Right kidney (tissue), 1 donor: ENCODE data around the gene MUC2.

Source experiments
- DNase-seq: peaks from one replicate; pipeline ENCODE4 v3.0.0-alpha.2; 2016

Gene MUC2

DNA sequence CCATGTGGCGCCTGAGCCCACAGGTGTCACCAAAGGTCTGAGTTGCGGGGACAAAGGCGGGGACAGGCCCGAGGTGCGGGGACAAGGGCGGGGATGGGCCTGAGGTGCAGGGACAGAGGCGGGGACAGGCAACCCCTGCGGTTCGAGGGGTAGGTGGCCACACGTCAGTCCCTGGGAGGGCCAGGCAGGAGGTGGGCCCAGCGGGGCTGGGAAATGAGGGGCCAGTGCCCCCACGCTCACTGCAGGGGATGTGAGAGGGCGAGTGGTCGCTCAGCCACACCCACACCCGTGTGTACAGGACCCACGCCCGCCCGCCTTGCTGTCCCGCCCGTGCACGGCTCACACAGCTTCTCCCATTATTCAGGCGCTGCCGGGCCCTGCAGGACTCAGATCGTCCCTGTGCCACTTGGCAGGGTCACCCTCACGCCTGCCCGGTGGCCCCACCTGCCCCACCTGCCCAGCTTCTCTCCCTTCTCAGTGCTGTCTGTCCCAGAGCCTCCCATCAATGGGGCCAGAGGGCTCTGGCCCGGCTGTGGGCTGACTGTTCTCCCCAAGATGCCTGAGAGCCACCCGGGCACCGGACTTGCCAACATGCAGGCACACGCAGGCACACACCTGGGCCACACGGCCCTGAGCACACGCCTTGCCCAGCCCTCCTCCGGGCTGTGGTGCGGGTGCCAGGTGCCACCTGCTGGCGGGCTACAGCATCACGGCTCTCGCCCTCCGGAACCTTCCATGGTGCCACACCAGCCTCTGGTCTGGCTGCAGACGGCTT lies 23.9 kb upstream of the MUC2 start:
- peak; percentile 77 for DNase-seq

DNA sequence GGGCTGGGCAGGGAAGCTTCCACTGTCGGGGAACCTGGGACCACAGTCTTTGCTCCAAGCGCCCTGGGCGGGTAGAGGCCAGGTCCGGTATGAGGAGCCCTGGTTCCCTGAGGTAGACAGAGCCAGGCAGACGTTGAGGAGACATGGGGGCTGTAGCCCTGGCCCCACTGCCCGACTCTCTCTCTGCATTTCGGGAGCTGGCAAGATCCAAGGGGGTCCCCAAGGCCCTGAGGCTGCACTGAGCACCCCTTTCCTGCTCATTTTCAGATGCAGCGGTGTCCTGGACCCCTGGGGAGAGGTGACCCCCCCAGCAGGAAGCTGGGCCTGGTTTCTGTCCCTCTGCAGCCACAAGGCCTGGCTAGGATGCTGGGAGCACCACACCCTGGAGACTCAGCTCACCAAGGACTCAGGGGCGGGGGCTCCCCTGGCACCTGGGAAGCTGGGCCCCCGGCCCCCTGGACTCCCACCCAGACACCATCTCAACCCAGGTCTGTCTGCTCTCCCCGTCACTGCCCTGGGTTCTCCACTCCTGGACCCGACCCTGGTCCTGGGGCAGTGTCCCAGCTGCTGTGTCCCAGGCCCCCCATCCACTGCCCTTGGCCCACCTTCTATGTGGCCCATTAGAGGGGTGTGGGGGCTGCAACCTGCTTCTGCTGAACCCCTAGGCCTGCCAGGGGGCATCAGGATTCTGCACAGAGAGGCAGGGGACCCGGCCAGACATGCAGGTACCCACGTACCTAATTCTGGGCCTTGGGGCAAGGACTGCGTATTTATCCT lies 23.1 kb upstream of the MUC2 start:
- peak; percentile 5 for DNase-seq

DNA sequence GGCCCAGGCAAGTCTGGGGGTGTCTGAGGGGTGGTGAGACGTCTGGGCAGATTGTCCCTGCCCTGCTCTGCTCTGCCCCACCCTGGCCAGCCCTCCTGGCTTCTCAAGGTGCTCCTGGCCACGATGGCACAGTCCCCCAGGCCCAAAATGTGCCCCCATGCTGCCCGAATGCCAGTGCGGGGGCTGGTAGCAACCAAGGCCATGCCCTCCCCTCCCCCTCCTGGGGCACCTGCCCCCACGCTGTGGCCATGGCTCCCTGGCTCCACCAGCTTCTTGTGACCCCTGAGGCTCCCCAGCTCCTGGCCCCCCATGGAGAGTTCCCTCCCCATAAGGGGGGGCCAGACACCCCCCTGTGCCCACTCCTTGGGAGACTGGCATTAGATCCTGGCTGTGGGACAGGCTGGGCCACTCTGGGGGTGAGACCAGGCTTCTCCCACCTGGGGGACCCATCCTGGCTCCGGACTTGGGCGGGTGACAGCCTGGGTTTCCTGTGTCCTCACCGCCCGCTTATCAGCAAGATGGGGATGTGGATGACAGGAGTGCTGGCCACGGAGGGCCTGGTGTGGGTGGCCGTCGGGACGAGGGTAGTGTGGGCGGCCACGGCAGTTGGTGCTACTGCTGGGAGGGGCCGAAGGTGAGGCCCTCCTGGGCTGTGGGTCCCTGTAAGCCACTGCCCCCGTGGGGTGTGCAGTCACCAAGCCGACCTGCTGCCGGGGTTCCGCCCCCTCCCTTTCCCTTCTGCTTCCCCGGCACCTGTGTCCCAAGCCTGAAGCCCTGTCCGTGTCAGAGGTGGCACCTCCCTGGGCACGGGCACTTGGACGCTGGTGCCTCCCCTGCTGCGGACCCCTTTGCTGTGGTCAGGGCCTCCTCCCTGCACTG lies 22.3 kb upstream of the MUC2 start:
- peak; percentile 12 for DNase-seq

DNA sequence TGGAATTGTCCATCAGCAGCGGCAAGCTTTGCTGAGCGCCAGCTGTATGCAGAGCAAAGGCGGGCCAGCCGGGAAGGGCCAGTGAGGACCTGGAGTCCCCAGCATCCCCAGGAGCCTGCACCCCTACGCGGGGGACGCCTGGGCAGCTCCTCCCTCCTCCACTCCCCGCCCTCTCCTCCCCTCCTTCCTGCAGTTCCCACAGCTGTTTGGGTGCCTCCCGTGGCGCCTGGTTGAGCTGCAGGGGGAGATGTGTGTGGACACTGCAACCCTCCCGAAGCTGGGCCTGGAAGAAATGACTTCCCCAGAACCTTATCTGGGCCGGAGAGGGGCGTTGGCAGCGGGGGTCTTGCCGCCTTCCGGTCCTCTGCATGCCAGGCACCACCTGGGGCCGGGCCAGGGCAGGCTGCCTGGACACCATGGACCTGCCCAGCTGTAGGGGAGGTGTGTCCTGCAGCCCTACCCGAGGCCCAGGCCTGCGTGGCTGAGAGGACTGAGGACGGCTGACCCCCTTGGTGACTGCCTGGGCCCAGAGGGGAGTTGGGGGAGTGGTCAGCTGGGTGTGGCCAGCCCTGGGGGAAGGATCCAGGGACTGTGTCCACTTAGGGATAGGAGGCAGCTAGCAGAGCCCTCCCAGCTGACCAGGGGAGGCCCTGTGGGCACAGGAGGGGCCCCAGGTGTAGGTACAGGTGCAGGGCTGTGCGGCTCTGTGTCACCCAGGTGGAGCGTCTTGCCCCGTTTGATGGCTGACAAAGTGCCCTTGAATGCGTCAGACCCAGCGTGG lies 21.4 kb upstream of the MUC2 start:
- peak; percentile 18 for DNase-seq

DNA sequence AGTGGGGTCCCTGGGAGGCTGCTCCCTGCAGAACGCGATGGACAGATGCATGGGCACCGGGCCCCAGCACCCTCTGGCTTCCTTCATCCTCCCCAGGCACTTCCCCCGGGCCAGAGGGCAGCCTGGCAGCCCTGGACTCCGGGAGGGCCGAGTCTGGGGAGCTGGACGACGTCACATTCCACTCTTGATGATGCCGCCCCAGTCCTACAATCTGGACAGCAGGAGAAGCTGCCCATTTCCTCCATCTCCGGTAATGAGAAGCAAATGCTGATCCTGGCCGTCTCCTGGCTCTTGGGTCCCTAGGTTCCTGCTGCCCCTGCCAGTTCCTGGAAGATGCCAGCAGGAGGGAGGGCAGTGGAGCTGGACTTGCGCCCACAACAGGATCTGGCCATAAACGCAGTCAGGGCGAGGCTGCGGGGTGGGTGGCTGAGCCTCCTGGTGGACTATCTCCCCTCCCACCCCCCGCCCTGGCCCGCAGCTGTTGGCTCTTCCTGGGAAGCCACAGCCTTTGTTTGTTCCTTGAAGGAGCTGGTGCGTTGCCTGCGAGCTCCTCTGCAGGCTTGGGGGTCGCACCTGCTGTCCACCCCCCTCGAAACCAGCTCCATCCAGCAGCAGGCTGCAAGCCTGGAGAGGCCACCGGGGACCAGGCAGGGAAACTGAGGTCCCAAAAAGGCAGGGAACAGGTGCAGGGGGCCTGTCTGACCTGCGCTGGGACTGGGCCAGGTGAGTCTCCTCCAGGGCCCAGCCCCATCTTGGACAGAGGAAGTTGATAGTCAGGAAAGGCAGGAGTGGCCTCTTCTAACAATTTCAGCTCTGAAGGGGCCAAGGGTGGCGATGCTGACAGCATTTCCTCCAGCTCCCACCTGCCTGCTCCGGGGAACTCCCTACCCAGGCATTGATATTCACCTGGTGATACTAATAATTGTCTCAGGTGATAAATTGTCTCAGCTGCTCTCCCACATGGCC lies 20.2 kb upstream of the MUC2 start:
- DNase-seq: peak; percentile 21

DNA sequence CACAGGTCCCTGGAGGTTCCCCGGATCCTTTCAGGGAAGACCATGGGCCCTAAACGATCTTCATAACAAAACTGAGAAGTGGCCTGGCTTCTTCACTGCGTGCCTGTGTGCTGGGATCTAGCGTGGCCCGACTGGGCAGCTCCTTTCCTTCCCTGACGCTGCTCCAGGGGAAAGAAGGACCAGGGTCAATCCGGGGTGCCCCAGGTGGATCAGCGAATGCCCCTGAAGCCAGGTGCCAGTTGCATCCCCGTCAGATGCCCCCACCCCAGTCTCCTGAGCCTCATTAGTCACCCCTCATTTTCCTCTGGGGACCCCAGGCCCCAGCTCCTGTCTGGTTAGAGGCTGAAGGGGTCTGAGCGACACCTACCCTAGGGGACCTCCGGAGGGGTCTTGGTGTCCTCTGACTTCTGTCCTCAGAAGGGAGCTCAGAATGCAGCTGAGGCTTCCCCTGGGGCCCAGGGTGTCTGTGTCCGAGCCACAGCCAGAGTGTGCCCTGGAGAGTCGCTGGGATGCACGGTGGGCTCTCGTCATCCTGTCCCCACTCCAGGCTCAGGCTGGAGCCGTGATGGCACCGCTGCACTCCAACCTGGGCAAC lies 19.5 kb upstream of the MUC2 start:
- no peak for DNase-seq

DNA sequence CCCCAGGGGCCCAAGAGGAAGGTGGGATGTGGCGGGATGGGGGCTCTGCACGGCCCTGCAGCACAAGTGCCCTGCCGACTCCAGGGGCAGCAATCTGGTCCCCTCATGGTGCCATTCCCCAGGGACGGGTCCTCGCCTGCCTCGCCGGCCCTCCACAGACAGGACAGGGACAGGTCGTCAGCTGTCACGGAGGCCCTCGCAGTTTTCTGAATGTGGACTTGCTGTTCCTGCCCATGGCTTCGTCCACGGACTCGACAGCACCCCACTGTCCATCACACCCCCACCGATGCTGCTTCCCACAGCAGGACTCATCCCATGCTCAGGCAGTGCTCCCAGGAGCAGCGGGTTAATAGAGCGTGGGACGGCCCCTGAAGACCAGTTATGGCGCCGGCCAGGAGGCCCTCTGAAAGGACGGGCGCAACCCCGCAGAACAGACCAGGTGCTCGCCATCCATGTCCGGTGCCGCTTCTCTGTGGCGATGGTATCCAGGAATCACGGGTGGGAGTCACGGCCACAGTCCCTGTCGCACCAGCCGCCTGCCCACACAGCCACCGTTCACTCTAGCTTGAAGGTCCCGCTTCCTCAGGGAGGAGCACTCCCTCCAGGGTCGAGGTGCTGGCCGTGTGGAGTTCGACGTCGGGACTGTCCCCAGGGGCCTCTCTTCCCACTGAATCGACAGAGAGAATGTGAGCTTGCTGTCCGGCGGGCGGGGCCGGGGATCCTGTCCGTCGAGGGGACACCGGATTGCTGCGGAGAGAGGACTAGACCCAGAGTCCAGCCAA lies 18.5 kb upstream of the MUC2 start:
- peak; percentile 6 for DNase-seq

DNA sequence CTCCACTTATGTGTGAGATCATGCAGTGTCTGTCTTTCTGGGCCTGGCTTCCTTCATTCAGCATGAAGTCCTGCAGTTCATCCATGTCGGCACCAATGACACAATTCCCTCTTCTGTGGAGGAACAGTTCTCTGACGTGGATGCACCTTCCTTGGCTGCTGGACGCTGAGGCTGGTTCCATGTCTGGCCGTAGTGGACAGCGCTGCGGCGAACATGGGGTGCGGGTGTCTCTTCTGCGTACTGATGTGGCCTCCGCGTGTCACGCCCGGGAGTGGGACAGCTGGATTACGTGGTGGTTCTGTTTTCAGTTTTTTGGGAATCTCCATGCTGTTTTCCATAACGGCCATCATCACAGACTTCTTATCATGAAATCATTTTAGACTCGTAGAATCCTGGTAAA lies 16.9 kb upstream of the MUC2 start:
- no peak for DNase-seq

DNA sequence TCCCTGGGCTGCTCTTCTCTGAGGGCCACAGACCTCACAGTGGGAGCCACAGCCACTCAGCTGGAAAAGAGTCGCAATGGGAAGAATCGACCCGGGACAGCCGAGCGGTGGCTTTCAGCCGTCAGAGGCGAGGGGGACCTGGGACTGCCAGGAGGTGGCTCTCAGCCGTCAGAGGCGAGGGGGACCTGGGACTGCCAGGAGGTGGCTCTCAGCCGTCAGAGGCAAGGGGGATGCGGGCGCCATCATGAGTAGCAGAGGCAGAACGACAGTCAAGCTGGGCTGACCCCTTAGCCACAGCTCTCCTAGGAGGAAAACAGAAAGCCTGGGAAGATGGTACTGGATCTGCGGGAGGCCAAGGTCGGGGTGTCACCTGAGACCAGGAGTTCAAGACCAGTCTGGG lies 14.9 kb upstream of the MUC2 start:
- no peak for DNase-seq

DNA sequence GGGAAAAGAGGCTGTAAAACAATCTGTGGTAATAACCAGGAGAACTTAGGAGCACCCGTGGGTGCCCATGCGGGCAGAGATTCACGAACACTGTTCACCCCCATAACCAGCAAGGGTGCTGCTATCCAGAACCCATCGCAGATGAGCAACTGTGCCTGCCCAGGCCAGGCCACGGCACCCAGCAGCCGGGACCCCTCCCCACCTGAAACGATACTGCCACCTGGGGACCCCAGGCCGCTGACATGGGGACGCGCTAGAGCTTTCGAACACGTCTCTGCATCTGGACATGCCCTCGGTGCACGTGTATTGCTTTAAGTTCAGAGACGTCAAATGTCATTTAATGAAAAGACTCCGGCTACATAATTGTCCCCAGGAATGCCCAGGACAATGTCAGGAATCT lies 14.3 kb upstream of the MUC2 start:
- no peak for DNase-seq

DNA sequence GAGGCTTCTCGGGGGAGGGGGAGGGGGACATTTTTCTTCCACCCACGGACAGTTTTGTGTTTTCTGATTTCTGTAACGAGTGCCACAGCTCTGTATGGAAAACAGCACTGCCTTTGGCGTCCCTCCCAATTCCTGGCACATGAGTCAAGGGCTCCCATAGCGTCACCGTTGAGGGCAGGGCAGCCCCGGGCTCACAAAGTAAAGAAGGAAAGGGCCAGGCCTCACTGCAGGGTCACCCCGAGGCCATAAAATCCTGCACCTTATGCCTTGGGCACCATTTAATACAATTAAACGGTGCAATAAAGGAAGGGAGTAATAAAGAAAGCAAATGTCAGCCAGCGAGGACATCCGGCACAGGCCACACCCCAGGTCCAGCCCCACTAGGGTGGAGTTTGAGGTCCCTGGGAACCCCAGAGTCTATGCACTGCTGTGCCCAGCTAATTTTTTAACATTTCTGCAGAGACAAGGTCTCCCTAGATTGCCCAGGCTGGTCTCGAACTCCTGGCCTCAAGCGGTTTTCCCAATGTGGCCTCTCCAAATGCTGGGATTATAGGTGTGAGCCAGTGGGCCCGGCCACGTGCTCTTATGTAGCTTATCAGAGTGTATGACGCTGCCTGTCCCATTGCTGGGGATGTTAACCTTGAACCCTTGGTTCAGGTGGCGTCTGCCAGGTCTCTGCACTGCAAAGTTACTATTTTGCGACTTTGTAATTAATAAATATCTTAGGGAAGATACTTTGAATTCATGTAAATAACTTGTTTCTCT lies 13.6 kb upstream of the MUC2 start:
- no peak for DNase-seq

DNA sequence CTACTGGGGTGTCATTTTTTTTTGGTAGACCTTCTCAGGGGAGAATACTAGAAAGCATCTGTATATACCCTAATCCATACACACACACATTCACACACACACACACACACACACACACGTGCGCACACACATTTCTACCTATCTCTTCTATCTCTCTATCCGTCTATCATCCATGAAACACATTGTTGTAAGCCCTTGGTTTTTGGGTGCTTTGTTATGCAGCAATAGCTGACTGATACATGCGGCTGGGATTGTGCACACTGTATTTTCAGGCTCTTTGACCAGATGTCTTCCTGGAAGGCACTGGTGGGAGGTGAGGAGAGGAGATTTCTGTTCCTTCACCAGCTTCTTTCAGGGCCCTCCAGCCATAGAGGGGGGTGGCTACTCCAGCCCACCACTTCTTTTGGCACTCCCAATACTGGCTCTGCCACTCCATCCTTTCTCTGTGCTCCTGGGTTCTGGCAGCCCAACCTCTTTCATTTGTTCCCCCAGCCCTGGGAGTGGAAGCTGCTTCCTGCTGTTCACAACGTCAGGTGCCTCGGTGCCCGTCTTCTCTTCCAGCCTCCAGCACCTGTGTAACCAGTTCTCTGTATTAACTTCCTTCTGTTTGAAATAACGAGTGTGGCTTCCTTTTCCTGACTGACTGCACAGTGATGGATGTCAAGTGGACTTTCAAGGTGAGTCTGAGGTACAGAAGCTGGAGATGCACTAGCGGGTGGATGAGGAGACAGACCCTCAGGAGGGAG lies 12.4 kb upstream of the MUC2 start:
- no peak for DNase-seq

DNA sequence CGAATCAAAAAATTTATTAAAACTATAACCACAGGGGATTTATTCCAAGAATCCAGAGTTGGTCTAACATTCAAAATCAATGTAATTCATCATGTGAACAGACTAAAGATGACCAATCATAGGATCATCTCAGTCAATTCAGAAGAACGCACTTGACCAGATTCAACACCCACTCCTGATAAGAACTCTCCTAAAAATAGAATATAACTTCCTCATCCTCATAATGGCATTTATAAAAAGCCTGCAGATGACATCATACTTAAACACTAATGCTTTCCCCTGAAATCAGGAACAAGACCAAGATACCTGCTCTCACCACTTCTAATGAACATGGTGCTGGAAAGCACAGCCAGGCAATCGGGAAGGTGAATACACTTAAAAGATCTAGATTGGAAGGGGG lies 10.5 kb upstream of the MUC2 start:
- no peak for DNase-seq

DNA sequence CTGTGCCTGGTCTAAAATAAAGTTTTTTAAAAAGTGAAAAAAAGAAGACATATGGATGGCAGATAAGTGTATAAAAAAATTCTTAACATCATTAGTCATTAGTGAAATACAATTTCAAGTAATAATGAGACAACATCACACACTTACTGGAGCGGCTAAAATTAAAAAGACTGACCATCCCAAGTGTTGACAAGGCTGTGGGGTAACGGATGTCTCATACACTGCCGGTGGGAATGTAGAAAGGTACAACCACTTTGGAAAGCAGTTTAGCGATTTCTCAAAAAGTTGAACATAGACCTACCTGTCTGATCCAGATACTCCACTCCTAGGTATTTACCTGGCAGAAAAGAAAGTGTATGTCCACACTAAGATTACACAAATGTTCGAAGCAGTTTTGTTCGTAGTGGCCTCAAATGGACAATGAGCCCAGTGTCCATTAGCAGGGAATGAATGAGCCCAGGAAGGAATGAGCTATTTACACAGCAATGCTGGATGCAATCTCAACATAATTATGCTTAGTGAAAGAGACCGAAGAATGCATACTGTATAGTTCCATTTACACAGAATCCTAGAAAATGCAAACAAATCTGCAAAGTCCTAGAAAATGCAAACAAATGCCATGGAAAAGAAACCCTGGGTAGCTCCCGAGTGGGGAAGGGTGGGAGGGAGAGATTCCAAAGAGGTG lies 6.7 kb upstream of the MUC2 start:
- no peak for DNase-seq

DNA sequence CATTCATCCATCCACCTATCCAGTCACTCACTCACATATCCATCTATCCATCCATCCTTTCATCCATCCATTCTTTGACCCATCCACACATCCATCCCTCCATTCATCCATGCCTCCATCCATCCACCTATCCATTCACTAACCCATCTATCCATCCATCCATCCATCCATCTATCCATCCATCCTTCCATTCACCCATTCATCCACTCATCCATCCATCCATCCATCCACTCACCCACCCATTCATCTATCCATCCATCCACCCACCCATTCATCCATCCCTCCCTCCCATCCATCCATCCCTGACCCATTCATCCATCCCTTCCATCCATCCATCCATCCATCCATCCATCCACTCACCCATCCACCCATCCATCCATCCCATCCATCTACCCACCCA lies 4.9 kb upstream of the MUC2 start:
- no peak for DNase-seq

DNA sequence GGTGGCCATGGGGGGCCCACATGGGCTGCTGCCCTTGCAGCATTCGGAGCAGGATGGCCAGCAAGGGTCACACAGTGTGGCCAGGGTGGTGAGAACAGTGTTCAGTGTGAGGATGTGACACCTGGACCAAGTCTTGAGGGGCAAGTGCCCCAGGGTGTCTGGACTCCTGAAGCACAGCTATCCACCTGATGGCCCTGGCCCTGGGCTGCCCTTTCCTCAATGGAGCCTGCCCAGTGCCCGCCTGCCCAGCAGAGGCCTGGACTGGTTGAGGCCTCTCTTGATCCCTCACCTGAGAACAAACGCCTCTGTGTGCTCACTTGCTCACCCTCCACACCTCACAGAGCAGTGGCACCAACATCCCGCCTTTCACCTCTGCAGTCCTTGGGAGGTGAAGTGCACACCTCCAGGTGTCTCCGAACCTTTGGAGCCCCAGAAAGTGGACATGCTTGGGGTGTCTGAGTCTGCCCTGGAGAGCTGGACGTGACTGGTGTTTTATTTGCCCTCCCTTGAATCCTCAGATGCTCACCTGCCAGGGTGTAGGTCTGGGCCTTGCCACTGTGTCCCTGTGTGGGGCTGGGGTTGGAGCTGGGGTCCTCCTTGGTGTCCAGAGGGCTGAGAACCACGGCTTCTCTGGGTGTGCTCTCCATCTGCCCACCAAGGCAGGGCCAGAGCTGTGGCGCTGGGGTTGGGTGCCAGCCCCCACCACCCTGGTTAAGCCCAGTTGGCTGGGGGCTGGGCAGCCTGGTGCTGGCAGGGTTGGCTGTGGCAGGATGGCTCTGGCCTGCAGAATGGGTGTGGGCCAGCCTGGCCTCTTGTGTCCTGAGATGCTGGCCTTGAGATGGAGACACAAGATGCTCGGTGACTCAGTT lies 3.8 kb upstream of the MUC2 start:
- DNase-seq: no peak
